GM18907 (cell line): Measurements from ENCODE around the gene MAP4K3.

Experiments
- ATAC-seq: cut with Tn5 transposase; IDR thresholded peaks from one replicate; pipeline ENCODE4 v1.9.1; 2021; ENCODE audit warnings: mild to moderate bottlenecking, moderate library complexity; ENCODE audit not compliant: unreplicated experiment

Gene MAP4K3

DNA sequence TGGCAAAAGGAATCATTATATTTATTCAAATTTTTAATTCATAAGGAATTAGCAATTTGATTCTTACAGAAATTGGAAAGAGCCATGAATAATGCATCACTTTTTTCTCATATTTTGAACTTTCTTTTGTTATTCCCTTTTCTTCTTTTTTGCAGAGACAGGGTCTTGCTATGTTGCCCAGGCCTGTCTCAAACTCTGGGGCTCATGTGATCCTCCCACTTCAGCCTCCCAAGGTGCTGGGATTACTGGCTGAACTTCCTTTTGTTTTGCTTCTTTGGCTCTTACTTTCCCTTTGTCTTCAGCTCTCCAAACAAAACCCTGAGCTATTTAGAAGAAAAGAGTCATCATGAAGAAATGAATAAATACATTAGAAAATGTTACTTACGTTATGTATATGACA is 224.1 kb downstream of the MAP4K3 start:
- no peak for ATAC-seq

DNA sequence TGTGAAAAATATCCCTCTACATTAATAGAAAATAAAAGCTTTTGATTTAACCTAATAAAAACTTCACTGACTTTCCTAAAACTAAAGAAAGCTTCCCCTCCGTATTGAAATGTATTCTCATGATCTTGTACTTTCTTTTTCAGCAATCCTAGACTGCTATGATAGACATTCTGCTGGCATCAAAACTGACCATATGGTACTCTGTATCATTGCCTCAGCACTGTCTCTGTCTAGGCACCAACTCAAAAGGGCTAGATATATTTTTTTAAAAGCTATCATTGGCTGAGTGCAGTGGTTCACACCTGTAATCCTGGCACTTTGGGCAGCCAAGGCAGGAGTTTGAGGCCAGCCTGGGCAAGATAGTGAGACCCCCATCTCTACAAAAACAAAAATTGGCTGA is 226.2 kb downstream of the MAP4K3 start:
- no peak for ATAC-seq

- ATAC-seq, result no peak
Observed at GRCh38 chr2:39203382-39203781, 233.7 kb downstream of the MAP4K3 start.

DNA sequence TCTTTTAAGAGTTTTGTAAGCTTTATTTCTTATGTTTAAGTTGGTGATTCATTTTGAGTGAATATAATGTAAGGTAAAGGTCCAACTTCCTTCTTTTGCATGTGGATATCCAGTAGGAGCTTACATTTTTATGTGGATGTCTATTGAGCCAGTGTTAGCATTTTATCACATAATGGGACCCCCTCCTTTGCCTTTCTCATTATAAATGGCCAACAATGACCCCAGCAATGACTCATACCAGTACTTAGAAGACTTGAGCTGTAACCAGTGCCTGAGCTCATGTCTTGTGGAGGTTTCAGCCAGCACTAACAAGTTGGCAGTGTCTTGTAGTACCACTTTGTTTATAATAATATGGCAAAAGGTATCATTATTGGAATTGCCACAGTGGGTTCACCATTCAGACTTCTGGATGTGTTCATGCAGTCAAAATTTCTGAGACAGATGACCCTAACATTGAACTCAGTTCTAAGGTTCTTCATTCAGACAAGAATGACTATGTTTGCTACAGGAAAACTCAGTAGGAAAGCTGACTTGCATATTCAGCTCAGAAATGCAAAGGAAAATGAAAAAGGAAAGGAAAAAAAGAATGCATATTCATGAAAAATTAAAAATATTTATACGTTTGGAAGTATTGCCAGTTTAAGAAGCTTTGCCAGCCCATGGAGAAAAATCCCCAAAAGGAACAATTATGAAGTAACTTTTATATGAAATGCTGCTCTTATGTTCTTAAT is 234.3 kb downstream of the MAP4K3 start:
- no peak for ATAC-seq
